Keratinocyte (primary cell): ENCODE data around the gene TUBB6. TPM values are rescaled to one million over a fixed set of nuclear protein-coding genes. Genes with fewer than 3 reads are reported as not detected.

Source experiments
- DNase-seq: peaks from one replicate; pipeline ENCODE4 v3.0.0-alpha.2; 2011; ENCODE audit warnings: low read depth, missing footprints, low spot score
- FAIRE-seq: peaks from 2 replicates; lab custom pipeline; 2011; peaks lifted over from hg19 to GRCh38; lab: Jason Lieb, UNC
- H2AFZ ChIP-seq: 2 replicates; pipeline ENCODE4 v1.6.0; 2012; ENCODE audit warnings: low read length, control low read depth, inconsistent platforms; ENCODE audit not compliant: control insufficient read depth
- H3K27ac ChIP-seq: 2 replicates; pipeline ENCODE4 v1.5.1; 2011; ENCODE audit warnings: low read length; ENCODE audit not compliant: control insufficient read depth, insufficient read depth
- H3K27me3 ChIP-seq: 3 replicates; pipeline ENCODE4 v1.6.0; 2011; ENCODE audit warnings: low read length; ENCODE audit not compliant: control insufficient read depth, insufficient read depth; ENCODE audit errors: extremely low read depth
- H3K36me3 ChIP-seq, 2 experiments: 2 replicates in 1 of 2; 3 replicates in 1 of 2; pipeline ENCODE4 v1.5.1; 2011; ENCODE audit warnings: low read length in 2 of 2, mild to moderate bottlenecking in 1 of 2; ENCODE audit not compliant: control insufficient read depth in 2 of 2, insufficient read depth in 2 of 2; ENCODE audit errors: extremely low read depth in 1 of 2
- H3K4me1 ChIP-seq: 3 replicates; pipeline ENCODE4 v1.5.1; 2011; ENCODE audit warnings: low read length; ENCODE audit not compliant: control insufficient read depth, insufficient read depth; ENCODE audit errors: extremely low read depth
- H3K4me2 ChIP-seq: 3 replicates; pipeline ENCODE4 v1.6.0; 2011; ENCODE audit warnings: low read depth, low read length; ENCODE audit not compliant: control insufficient read depth, insufficient read depth; ENCODE audit errors: extremely low read depth
- H3K4me3 ChIP-seq, 3 experiments: fragments of 200-600 bp in 1 of 3; sonication (generic) in 1 of 3; 2 replicates in 2 of 3; 3 replicates in 1 of 3; pipeline ENCODE4 v1.5.1; 2011 to 2016; ENCODE audit warnings: low read length in 3 of 3, mild to moderate bottlenecking in 3 of 3, control low read depth in 2 of 3, inconsistent platforms in 1 of 3, low read depth in 1 of 3, mixed read lengths in 1 of 3, mixed run types in 1 of 3, moderate library complexity in 1 of 3; ENCODE audit not compliant: control insufficient read depth in 2 of 3, insufficient read depth in 2 of 3; ENCODE audit errors: extremely low read depth in 1 of 3
- H3K79me2 ChIP-seq: 2 replicates; pipeline ENCODE4 v1.6.0; 2012; ENCODE audit warnings: low read length; ENCODE audit not compliant: control insufficient read depth, insufficient read depth
- H3K9ac ChIP-seq: 3 replicates; pipeline ENCODE4 v1.6.0; 2011; ENCODE audit warnings: low read length; ENCODE audit not compliant: control insufficient read depth, insufficient read depth; ENCODE audit errors: extremely low read depth
- H3K9me1 ChIP-seq: 3 replicates; pipeline ENCODE4 v1.6.0; 2011; ENCODE audit warnings: low read length; ENCODE audit not compliant: control insufficient read depth, insufficient read depth; ENCODE audit errors: extremely low read depth
- H3K9me3 ChIP-seq: 2 replicates; pipeline ENCODE4 v1.5.1; 2012; ENCODE audit warnings: low read depth, low read length; ENCODE audit not compliant: control insufficient read depth
- H4K20me1 ChIP-seq: 3 replicates; pipeline ENCODE4 v1.6.0; 2011; ENCODE audit warnings: low read length; ENCODE audit not compliant: control insufficient read depth, insufficient read depth; ENCODE audit errors: extremely low read depth
- CTCF ChIP-seq, 3 experiments: IDR thresholded peaks in 1 of 3; conservative IDR thresholded peaks in 1 of 3; optimal IDR thresholded peaks in 1 of 3; 2 replicates in 2 of 3; 3 replicates in 1 of 3; pipeline versions ENCODE3 to v1.5.1; 2011; ENCODE audit warnings: low read length in 3 of 3, mild to moderate bottlenecking in 3 of 3, moderate library complexity in 2 of 3, control low read depth in 1 of 3, inconsistent platforms in 1 of 3; ENCODE audit not compliant: insufficient read depth in 2 of 3; ENCODE audit errors: extremely low read depth in 1 of 3
- EZH2 ChIP-seq: IDR thresholded peaks from one replicate; pipeline ENCODE4 v1.6.1; 2012; ENCODE audit warnings: inconsistent platforms, mild to moderate bottlenecking, low read length, moderate library complexity
- dilution Hi-C: fragments of 300-500 bp; cut with MboI; formaldehyde crosslinking; loops from one replicate; pipeline ENCODE4 v1.7.0; 2020; ENCODE audit warnings: low sequenced_read_pairs; ENCODE audit not compliant: extremely low pct_ligation_motif_present
- polyA plus RNA-seq, 5 experiments: library from polyadenylated mRNA; depleted of rRNA in 3 of 5; stranded (reverse) in 3 of 5; stranded (forward) in 1 of 5; unstranded in 1 of 5; fragments of >200 nt; gene quantifications; 1 replicate in 1 of 5; 2 replicates in 3 of 5; 3 replicates in 1 of 5; pipeline versions ENCODE4 v1.2.1 to v1.2.3, GENCODE V29; 2011 to 2012; ENCODE audit warnings: missing spikeins in 2 of 5, low read depth in 1 of 5, low replicate concordance in 1 of 5

Gene TUBB6
- polyA plus RNA-seq, 1 donor (not counting 4 experiments of a cell fraction or from before 2014, with no cell fraction given) = 479 TPM

GRCh38 chr18:12347895-12348294, 39.9 kb downstream of the TUBB6 start:
- no peaks in the 10 kb centered on the region for H3K79me2 ChIP-seq

GRCh38 chr18:12352188-12352587, 44.1 kb downstream of the TUBB6 start:
- no peaks in the 10 kb centered on the region for H3K79me2 ChIP-seq
- peaks cover 13 to 30% of the 10 kb centered on the region in 2 experiments for H3K36me3 ChIP-seq
- H2AFZ ChIP-seq = no peak overlapping the region
- no peak overlapping the region for H3K27ac ChIP-seq
- no peaks in the 10 kb centered on the region for H3K9me3 ChIP-seq
- no peak for TF ChIP-seq EZH2
- TF ChIP-seq CTCF (optimal IDR thresholded peaks at IDR 0.05 in 1 of 3, IDR thresholded peaks at IDR 0.05 in 1 of 3, conservative IDR thresholded peaks at IDR 0.05 in 1 of 3; ENCODE audit: extremely low read depth in 1 of 3, insufficient read depth in 2 of 3, low read length in 3 of 3) = no peak
- no peak overlapping the region for H3K9ac ChIP-seq
- H3K9me1 ChIP-seq = no peaks in the 10 kb centered on the region
- no peak overlapping the region for H3K4me2 ChIP-seq
- no peaks in the 10 kb centered on the region for H3K4me1 ChIP-seq
- H3K27me3 ChIP-seq = no peaks in the 10 kb centered on the region
- no peak overlapping the region for H3K4me3 ChIP-seq
- dilution Hi-C loops = no loop called here
- FAIRE-seq (no peak), DNase-seq (no peak)
- no peaks in the 10 kb centered on the region for H4K20me1 ChIP-seq

More at GRCh38 chr18:12347895-12348294, 39.9 kb downstream of the TUBB6 start:
- H3K9ac ChIP-seq = no peak overlapping the region
- DNase-seq (no peak), FAIRE-seq (no peak)
- dilution Hi-C loops = no loop called here
- TF ChIP-seq EZH2 (no peak), CTCF (optimal IDR thresholded peaks at IDR 0.05 in 1 of 3, IDR thresholded peaks at IDR 0.05 in 1 of 3, conservative IDR thresholded peaks at IDR 0.05 in 1 of 3; ENCODE audit: extremely low read depth in 1 of 3, insufficient read depth in 2 of 3, low read length in 3 of 3) (no peak)
- no peaks in the 10 kb centered on the region for H3K9me1 ChIP-seq
- H2AFZ ChIP-seq = no peak overlapping the region
- peaks cover 35 to 39% of the 10 kb centered on the region in 2 experiments for H3K36me3 ChIP-seq
- H3K4me3 ChIP-seq = no peak overlapping the region
- H3K27me3 ChIP-seq = no peaks in the 10 kb centered on the region
- peaks cover 3% of the 10 kb centered on the region for H4K20me1 ChIP-seq
- no peak overlapping the region for H3K4me2 ChIP-seq
- H3K27ac ChIP-seq = no peak overlapping the region
- no peaks in the 10 kb centered on the region for H3K9me3 ChIP-seq
- H3K4me1 ChIP-seq = no peaks in the 10 kb centered on the region
